ENCODE results near the gene EIF3F. TPM values are rescaled to one million over a fixed set of nuclear protein-coding genes. Genes with fewer than 3 reads are reported as not detected.

The EIF3F gene
- total and polyA plus RNA-seq, 9 of the 15 experiments (the other 6 are each of a cell fraction or from before 2014, with no cell fraction given), result 50.1 to 259 (median 135) TPM

GRCh38 chr11:7949934-7950333 is 37.2 kb upstream of the EIF3F start:
- no peak overlapping the region for H2AFZ ChIP-seq (ENCODE audit: low read depth, low read length)
- H3K9ac ChIP-seq (ENCODE audit: insufficient read depth in 1 of 2, low read depth in 2 of 2, low read length in 2 of 2), result no peak overlapping the region
- H4K20me1 ChIP-seq (replicated peaks; ENCODE audit: control insufficient read depth, insufficient read depth, low read length), result no peaks in the 10 kb centered on the region
- no peak overlapping the region for H3K4me3 ChIP-seq
- H3K4me2 ChIP-seq (ENCODE audit: insufficient read depth, low read length), result no peak overlapping the region
- no peak overlapping the region for H3K27ac ChIP-seq (ENCODE audit: extremely low read depth, low read depth, low read length)
- TF ChIP-seq CEBPG (CRISPR knock-in tag; IDR thresholded peaks at IDR 0.05) (no peak), CEBPG (tag; conservative IDR thresholded peaks at IDR 0.05 in 1 of 2, IDR thresholded peaks at IDR 0.05 in 1 of 2) (peak in 1 of 2 experiments; percentile 46; a peak in 1 of 4 replicates), ZZZ3 (IDR thresholded peaks at IDR 0.05) (no peak), GABPA (tag; conservative IDR thresholded peaks at IDR 0.05; ENCODE audit: low read depth) (no peak), CEBPB (tag; IDR thresholded peaks at IDR 0.05) (0 out of 2 replicates have a peak, but pooled peaks have one; percentile 17), ATF3 (IDR thresholded peaks at IDR 0.05) (peak; percentile 17; the same call in 1 of the 2 replicates), ATF3 (CRISPR knock-in tag; conservative IDR thresholded peaks at IDR 0.05) (no peak), ZNF133 (CRISPR knock-in tag; IDR thresholded peaks at IDR 0.05) (no peak), ZBTB26 (CRISPR knock-in tag; IDR thresholded peaks at IDR 0.05) (no peak), NBN (IDR thresholded peaks at IDR 0.05; ENCODE audit: low read depth) (no peak), ZBTB33 (CRISPR knock-in tag; IDR thresholded peaks at IDR 0.05) (no peak)
- WGBS (ENCODE audit: insufficient coverage, low coverage, missing lambda C conversion rate), result 0% methylated on average over 1 of the region's 1 CpG
- no peaks in the 10 kb centered on the region for H3K4me1 ChIP-seq (replicated peaks in 1 of 2; ENCODE audit: control insufficient read depth in 2 of 2, insufficient read depth in 2 of 2, low read length in 2 of 2)
- in situ Hi-C loops (cut with MboI), result no loop called here
- no peaks in the 10 kb centered on the region; a peak in 1 of 5 replicates for H3K27me3 ChIP-seq (ENCODE audit: control insufficient read depth in 2 of 2, insufficient read depth in 2 of 2, low read length in 2 of 2)
- intact Hi-C loops (cut with micrococcal nuclease), result no loop called here
- FAIRE-seq, result no peak
- H3K9me1 ChIP-seq (ENCODE audit: control insufficient read depth, insufficient read depth, low read length), result no peaks in the 10 kb centered on the region
- POLR2A ChIA-PET, result no interaction called here
- DNase-seq (ENCODE audit: extremely low read depth in 1 of 4, low spot score in 3 of 4), result no peak
- no TSS peak for BruUV-seq (replicated peaks)
- no peaks in the 10 kb centered on the region for H3K9me3 ChIP-seq (replicated peaks; ENCODE audit: control insufficient read depth, insufficient read depth, low read depth, low read length)
- ATAC-seq, result no peak
- no peaks in the 10 kb centered on the region for H3K79me2 ChIP-seq (ENCODE audit: control insufficient read depth, insufficient read depth, low read length)
- CTCF ChIA-PET (ENCODE audit: low intra/inter-chr PET ratio), result no interaction called here
- H3K36me3 ChIP-seq (ENCODE audit: control insufficient read depth, insufficient read depth, low read length), result no peaks in the 10 kb centered on the region

Measured in K562 (cell line).